Endometrial microvascular endothelial cells (primary cell): ENCODE results near the gene GOSR2. TPM values are rescaled to one million over a fixed set of nuclear protein-coding genes. Genes with fewer than 3 reads are reported as not detected.
"Not testable (repeated sequence)": the region's sequence is repeated elsewhere in the genome, so short reads cannot be mapped to it uniquely, and the experiment has no call there.

Source experiments
- in situ Hi-C: cut with HindIII; loops from 2 replicates; pipeline ENCODE4 v1.10.0; 2017; ENCODE audit warnings: low sequenced_read_pairs, low pct_unique_long_range_greater_than_20kb; ENCODE audit errors: inconsistent ontology term
- total RNA-seq: library from RNA; depleted of rRNA; stranded (reverse); fragments of >200 nt; gene quantifications from one replicate; pipeline ENCODE4 v1.2.3, GENCODE V29; 2015; ENCODE audit errors: inconsistent ontology term

GOSR2 gene
- total RNA-seq, 1 donor from 2014 or later, result 43.3 TPM

- in situ Hi-C loops, result no loop called here
Observed at GRCh38 chr17:46978489-46979146, 55.7 kb downstream of the GOSR2 start.

DNA sequence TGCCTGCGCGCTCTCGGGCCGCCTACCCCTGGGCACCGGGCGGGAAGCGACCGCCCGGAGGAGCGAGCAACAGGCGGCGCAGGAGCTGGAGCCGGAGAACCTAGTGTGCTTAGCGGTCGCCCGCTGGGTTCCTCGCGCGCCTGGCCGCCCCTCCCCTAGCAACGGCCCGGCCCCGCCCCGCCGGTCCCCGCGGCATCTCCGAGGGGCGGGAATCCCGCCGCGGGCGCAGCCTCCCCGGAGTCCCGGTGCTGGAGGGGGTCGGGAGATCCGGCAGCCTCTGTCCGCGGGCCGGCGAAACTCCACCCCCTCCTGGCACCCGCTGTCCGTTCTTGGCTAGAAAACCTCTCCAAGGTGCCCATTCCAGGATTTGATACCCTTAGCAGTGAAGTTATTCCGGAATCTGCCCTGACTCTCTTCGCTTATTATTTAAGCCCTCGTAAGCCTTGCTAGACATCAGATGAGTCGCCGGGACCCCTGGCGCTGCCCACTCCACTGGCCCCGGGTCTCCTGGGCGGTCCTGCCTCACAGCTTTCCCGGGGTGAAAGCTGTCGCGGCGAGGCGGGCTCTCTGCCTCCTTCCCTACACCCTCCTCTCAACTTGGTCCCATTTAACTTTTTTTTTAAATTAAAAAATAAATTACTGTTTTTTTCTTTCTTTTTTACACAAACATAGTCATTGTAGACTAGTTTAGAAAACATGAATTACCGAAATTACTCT is 56.3 kb downstream of the GOSR2 start, which contains the start of gene RPRML:
Gene RPRML (minus strand): TSS at position 107 of the 717 bp plus-strand sequence. CDS start 246 bp downstream, outside the sequence.
- in situ Hi-C loops, result no loop called here

DNA sequence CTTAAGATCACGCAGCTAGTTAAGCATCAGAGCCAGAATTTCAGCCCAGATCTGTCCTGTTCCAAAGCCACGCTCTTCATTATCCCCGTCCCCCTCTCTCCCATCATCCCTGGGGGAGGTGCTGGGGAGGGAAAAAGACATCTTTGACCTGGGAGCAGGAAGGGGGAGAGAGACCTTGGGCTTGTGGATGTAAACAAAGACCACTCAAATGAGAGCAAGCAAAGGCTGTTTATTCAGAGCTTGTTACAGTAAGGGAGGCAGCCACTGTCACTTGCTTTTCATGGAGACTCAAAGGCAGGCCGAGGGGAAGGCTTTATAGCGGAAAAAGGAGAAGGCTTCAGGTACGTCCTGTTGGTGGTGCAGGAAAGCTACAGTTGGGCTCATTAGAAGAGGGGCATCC is 59.6 kb downstream of the GOSR2 start:
- in situ Hi-C loops, result no loop called here

DNA sequence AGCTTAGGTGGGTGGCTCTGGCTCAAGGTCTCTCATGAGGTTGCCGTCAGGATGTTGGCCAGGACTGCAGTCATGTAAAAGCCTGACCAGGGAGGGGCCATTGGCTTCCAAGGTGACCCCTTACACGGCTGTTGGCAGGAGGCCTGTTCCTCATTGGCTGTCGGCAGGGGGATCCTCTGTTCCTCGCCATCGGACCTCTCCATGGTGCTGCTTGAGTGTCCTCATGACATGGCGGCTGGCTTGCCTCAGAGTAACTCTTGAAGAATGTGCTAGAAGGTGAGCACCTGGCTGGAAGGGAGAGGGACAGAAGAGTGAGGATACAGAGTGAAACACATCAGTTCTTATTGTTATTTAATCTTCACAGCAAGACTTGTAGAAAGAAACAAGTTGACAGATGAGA is 60.8 kb downstream of the GOSR2 start:
- in situ Hi-C loops, result no loop called here

- in situ Hi-C loops, result no loop called here
Observed at GRCh38 chr17:46984341-46984740, 61.4 kb downstream of the GOSR2 start.

DNA sequence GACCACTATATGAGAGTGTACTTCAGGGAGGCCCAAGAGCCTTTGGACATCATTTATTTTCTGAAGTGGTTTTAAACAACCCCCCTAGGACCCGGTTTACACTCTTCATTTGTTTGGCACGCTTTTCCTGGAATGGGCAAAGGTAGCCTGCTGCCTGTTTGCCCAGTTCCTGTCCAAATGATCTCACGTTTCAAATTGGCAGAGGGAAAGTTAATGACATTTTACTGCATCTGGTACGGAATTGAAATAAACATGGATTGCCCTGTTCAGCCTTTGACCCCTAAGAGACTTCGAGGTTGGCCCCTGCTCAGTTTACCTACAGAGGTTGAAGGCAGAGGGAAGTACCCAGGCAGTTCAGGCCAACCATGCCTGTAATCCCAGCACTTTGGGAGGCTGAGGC is 61.9 kb downstream of the GOSR2 start:
- in situ Hi-C loops, result no loop called here

GRCh38 chr17:46986366-46986765 is 63.4 kb downstream of the GOSR2 start:
- in situ Hi-C loops, result no loop called here

DNA sequence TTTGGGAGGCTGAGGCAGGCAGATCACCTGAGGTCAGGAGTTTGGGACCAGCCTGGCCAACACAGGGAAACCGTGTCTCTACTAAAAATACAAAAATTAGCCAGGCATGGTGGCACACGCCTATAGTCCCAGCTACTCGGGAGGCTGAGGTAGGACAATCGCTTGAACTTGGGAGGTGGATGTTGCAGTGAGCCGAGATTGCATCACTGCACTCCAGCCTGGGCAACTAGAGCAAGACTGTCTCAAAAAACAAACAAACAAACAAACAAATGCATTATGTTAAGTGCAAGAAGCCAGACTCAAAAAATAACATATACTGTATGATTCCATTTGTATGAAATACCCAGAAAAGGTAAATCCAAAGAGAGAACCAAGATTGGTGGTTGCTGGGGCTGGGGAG is 65.0 kb downstream of the GOSR2 start:
- in situ Hi-C loops, result not testable (repeated sequence)

DNA sequence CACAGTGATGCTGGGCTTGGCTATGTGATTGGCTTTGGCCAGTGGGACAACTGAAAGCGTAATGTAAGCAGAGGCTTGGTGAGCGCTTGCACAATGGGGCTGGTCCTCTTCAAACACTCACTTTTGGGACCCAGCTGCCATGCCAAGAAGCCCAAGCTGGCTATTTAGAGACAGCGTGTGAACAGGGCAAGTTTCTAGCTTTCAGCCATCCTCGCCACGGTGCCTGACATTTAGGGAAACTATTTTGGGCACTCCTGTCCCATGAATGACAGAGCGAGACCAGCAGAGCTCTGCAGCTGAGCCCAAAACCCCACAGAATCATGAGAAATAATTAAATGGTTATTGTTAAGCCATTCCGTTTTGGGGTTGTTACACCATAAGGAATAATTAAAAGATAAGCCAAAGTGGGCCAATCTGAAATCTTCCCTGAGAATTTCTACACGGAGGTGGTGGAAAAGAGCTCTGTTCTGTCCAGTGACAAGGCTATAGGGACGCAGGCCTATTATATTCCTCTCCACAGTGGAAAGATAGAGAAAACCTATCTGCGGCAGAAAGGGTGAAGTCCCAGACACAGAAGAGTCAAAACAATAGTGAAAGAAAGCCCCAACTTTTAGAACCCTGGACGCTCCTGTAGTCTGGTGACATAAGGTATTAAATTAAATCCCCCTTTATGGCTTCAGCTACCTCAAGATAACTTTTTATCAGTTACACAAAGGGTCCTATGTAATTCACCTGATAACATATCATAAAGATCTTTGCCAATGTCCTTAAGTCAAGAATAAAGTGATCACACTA is 66.9 kb downstream of the GOSR2 start:
- in situ Hi-C loops, result no loop called here

DNA sequence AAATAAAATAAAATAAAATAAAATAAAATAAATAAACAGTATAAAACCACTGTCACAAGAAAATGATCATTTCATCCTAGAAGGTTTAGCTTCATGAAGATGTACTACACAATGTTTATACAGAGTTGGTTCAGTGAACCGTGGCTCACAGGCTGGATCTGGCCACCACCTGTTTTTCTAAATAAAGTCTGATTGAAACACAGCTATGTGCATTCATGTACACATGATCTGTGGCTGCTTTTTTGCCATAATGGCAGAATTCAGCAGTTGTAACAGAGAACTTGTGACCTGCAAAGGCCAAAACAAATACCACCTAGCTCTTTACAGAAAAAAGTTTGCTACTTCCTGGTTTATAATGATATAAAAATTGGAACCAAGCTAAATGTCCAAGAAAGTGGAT is 68.7 kb downstream of the GOSR2 start:
- in situ Hi-C loops, result no loop called here

Other genes with a start within 250 kb of the GOSR2 start
- gene WNT3, start 104.5 kb upstream of the GOSR2 start, total RNA-seq, result 0.56 TPM
- not detected for gene WNT9B, start 71.6 kb upstream of the GOSR2 start, total RNA-seq
- gene RPRML, start 56.1 kb downstream of the GOSR2 start, total RNA-seq, result not detected